HG02623 (cell line): ENCODE measurements around the gene XPO6.
"Not testable (repeated sequence)": the region's sequence is repeated elsewhere in the genome, so short reads cannot be mapped to it uniquely, and the experiment has no call there.

ENCODE experiments used
- ATAC-seq: cut with Tn5 transposase; IDR thresholded peaks from one replicate; pipeline ENCODE4 v1.9.1; 2021; ENCODE audit warnings: moderate library complexity; ENCODE audit not compliant: unreplicated experiment

Gene XPO6

DNA sequence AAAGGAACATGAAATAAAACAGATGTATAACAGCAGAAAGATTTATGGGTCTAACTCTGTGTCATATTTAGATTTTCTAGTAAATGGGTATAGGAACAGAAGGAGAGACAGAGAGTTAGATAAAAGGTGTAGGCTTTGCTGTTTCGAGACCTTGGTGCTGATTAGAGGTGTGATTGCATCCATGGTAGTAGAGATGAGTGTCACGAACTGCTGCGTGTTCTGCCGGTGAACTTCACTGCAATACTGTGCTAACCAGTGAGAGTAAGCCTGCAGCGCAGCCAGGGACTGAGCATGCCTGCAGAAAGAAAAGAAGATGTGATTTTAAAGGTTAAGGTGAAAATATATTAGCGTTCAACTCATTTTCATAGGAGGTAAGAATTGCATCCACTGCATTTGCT is 94.6 kb downstream of the XPO6 start:
- ATAC-seq, result no peak

DNA sequence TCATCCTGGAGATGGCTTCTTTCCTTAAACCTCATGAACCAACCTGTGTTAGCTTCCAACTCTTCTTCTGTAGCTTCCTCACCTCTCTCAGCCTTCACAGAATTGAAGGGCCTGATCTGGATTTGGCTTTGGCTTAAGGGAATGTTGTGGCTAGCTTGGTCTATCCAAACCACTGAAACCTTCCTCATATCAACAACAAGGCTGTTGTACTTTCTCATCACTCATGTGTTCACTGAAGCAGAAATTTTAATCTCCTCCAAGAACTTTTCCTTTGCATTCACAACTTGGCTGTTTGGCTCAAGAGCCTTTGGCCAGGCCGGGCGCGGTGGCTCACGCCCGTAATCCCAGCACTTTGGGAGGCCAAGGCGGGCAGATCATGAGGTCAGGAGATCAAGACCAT is 95.9 kb downstream of the XPO6 start:
- ATAC-seq, result not testable (repeated sequence)

DNA sequence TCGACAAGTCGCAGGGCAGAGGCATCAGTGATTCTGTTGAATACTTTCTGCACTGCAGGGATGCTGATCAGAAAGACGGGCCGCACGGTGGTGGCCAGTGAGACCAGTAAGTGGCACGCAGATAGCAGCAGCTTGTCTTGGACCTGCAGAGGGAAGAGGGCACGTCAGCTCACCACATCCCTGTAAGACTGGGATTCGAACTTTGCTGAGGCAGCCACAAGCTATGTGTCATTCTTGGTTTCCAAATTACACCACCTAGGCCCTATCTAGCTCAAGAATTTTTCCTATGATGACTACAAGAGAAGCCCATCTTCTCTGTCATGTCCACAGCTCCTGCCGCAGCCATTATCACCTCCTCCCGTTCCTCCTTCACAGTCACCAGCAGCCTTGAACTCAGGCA is 98.9 kb downstream of the XPO6 start:
- no peak for ATAC-seq

DNA sequence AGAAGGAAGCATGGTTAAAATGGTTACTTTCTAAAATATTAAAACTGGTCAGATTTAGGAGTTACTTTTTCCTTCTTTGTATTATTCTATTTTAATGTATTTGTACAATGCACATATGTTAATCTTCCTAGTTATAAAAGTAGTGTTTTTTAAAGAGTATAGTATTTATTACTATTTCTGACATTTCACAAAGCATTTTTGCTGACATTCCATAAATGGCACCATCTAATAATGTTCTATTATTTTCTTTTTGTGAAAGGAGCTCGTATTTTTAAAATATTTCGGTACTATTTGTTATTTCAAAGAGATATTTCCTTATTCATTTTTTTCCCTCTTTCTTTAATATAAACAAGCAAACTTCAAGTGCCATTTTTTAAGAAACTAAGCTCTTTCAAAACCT is 100.8 kb downstream of the XPO6 start:
- ATAC-seq, result no peak

DNA sequence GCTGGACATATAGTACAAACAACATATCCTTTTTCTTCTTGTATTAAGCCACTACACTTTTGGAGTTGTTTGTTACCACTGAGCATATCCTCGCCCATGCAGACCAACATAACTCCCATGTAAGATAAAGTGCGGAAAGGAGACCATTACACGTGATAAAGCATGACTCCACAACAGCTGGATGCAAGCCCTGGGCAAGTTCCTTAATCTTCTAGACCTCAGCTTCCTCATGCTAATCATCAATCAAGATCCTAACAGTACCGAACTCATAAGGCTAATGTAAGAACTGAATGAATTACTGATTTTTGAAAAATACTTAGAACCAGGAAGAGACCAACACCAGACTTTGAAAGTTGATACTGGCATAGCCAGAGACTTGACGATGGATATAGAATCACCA is 101.3 kb downstream of the XPO6 start:
- ATAC-seq, result no peak

DNA sequence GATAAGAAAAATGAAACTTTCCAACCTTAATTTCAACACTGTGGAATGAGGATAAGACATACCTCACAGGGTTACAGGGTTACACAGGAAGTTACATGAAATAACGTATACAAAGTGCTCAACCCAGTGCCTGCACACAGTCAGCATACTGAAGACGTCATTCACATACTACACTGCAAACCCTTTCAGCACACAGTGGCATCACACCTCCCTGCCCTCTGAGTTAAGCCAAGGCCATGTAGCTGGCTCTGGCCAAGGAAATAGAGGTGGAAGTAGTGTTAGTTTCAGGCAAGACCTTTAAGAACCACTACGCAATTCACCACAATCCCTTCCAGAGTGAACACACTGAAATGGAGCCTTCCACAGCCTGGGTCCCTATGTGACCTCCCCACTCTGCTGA is 101.7 kb downstream of the XPO6 start:
- no peak for ATAC-seq

DNA sequence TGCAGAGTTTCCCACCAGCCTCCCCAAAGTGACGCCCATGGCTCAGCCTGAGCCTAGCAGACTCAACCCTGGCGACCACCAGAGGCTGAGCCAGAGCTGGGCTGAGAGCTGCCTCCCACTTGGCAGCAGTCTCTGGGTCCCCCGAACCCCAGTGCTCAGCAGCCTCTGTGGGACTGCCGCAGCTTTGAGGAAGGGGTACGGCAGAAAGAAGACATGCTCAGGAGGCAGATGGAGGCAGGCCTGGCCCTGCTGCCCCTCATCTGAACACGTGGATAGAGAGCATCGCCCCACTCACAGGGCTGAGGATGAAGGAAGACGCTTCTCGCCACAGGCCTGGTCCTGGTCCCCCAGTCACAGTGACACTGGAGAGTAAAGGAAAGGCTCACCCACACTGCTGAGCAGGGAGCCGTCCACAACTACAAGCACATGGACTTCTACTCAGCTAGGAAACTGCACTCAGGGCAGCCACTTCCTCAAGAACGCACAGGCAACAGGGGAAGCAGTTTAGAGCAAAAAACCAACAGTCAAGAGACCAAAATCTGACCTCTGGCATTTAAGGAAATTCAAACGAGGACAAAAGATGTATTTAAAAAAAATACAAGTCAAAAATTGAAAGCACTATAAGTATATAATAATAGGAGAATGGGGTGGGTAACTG is 103.0 kb downstream of the XPO6 start:
- ATAC-seq, result no peak

DNA sequence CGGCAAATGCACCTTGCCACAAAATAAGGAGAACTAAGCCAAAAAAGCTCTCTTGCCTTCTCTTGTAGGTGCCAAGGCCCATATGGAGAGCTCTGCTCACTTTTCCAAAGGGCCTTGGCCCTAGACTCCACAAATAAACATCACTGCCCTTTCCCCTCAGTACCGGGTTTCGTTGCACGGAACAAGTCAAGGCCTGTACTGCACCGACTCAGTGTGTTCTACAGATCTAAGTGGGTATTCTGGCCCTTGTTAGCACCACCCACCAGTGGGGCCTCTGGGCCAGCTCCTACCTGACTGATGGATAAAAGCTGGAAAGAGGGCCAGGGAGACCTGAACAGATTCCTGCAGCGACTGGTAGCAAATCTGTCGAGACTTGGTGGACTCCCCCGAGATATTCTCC is 104.5 kb downstream of the XPO6 start:
- ATAC-seq, result no peak

DNA sequence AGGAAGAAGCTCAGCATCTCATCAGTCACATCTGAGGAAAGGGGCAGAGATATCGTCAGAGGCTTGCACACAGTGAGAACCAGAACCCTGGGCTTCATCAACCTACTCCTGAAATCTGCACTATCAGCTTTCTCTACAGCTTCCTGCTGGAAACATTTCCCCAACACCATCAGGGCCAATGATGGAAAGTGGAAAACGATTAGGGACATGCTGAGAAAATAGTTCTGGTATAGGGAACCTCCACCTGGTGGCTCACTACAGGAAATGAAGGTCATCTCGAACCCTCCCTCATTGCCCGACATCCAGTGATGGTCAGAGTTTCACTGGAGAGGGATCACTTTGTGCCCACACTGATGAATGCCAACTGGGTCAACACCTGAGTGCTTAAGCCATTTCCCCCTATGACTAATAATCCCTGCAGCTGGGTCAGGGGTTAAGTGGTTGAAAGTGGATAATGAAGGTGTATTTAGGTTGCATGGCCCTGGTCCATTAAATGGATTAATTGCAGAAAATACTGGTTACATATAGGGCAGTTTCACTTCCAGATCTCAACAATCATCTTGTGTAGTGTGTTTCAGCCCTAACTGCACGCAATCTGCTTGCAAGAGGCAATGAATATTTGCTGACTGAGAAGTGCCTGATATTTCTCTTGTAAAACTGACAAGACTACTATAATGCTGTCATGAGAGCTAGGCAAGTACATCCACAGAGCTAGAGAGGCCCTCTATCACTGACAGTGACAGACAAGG is 105.1 kb downstream of the XPO6 start:
- no peak for ATAC-seq

DNA sequence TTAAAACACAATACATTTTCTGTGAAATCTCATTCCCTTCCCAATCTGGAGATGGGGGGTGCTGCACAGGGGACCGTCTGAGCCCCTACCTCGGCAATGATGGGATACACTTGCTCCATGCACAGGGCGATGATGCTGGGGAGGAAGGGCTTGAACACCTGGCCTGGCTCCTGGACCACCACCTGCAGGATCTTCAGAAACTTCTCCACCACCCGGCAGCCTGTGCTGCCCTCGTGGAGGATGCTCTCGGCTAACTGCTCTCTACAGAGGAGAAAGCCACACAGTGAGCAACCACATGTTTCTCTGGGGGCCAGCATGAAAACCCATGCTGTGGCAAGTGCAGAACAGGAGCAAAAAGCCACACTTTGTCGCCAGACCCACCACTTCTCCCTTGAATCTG is 105.8 kb downstream of the XPO6 start:
- ATAC-seq, result no peak

DNA sequence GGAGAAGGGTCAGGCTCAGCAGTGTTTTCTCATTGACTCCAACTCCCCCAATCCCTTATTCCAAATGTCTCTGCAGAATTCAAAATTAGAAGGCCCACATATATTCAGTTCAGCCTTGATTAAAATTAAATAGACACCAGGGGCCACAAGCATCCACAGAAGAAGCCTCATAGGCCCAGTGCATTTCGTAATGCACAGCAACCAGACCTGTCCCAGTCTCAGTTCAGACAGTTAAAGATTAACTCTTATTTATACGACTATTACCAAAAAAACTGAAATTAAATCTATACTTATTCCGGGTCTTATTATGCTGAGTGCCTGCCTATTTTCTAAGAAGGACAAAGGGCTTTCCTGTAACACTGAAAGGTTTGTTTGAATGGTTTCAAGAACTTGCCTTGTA is 106.5 kb downstream of the XPO6 start:
- no peak for ATAC-seq

DNA sequence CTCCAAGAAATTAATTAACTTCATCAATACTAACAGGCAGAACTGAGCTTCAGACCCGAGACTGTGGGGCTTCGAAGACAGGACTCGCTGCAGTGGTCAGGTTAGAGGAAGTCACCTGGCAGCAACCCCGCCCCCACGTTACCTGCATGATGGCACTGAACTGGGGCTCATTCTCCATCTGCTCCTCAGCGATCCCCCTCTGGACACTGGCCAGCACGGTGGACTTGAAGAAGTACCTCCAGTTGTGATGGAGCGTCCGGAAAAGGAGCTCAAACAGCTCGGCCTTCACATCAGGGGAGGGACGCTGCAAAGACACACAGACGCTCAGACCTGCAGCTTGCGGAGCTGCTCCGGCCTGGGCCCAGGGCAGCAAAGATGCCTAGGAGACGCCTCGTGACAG is 107.4 kb downstream of the XPO6 start:
- ATAC-seq, result no peak

DNA sequence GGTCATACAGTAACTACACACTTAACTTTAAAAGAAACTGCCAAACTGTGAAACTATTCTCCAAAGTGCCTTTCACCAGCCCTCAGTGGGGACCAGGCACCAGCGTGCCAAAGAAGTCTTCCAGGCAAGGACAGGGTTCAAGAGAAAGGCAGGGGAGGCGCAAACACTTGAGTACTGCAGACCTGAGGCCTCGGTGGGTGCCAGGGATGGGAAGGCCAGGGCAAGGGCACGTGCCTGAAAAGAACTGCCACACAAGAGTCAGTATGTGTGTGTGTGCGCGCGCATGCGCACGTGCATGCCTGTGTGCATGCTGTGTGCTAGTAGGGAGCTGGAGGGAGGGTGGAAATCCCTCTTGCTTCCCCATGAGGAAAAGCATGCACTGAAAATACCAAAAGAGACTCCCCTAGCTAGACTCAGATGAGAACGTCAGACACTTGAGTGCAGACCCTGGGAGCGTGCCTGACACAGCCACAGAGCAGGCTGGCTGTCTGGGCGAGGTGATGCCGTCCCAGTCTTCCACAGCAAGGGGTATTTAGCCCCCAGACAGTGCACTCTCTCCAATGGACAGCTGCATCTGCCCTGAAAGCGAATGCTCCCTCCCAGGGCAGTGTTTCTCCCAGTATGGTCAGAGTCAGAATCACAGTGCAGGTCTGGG is 108.1 kb downstream of the XPO6 start:
- no peak for ATAC-seq

DNA sequence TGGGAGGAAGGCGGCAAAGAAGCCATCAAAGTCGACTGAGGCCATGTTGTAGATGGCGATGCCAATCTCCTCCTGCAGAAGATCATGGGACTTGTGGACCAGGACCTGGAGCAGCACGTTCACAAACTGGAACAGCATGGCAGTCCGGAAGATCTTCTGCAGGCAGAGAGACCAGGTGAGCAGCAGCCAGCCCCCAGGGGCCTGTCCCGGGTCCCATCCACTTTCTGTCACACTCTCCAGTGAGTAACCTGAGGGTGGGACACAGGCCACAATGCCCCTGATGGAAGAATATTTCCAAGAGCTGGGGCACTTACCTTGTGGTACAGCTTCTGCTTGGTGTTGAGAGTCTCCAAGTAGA is 110.3 kb downstream of the XPO6 start:
- ATAC-seq, result no peak

DNA sequence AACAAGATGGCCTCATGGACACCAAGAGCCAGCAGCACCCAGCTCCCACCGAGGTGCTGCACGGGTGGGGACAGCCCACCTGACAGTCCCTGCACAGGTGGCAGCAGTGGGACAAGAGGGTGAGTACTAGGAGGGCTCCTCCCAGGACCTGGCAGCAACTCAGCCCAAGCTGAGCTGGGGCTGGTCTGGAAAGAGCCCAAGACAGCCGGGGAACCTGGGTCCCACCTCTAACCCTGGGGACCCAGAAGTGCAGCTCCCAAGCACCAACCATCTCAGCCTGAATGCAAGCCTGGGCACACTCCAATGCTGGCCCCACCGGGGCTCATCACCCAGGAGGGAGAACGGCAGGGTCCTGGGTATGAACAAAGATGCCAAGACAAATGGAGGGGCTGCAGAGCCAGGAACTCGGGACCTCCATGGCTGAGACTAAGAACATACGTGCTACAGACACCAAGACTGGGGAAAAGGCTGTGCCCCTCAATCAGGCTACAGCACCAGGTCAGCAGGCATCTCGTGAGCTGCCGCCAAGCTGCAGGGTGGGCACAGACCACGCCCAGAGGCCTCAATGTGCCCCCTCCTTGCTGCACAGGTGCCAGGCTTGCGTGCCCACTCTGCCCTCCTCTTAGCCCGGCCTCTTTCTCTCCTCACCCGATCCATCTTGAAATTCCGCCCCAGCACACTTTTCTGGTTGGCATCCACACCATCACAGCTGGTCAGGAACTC is 110.8 kb downstream of the XPO6 start:
- ATAC-seq, result no peak

DNA sequence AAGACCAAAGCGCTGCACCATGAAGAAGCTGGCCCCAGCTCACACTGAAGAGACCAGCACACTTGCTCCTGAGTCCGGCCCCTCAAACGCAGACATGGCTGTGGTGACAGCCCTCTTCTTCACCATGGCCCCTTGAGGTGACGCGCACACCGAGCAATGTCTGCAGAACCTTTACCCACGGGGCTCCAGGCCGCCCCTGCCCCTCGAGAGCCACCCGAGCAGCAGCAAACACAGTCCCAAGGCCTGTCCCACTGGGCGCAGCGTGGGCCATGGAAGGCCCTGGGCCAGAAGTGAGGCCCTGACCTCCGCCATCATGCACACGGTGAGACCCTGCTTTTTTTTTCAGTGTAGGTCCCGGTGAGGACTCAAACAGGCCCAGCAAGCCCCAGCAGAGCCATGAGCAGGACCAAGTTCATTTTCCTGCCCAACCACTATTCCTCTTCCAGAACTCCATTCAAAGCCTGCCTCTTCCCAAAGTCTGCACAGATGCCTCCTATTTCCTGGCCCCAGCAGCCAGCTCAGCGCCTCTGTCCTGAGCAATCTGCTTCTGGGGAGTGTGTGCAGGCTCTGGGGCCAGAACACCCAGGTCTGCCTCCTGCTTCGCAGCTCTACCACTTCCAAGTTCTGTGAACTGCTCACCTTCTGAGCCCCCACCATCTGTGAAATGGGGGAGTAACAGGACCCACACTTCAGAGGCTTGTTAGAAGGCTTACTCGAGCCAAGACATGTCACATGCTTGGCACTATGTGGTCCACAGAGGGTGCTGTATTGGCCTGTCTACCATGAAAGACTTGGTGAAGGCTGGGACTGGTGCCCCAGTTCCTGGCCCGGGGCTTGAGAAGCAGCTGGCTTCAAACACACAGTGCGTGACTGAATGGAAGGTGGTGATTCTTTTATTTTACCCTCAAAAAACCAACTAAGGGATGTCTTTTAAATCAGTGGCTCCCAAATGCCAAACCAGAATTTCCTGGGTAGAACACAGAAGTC is 112.5 kb downstream of the XPO6 start:
- no peak for ATAC-seq

DNA sequence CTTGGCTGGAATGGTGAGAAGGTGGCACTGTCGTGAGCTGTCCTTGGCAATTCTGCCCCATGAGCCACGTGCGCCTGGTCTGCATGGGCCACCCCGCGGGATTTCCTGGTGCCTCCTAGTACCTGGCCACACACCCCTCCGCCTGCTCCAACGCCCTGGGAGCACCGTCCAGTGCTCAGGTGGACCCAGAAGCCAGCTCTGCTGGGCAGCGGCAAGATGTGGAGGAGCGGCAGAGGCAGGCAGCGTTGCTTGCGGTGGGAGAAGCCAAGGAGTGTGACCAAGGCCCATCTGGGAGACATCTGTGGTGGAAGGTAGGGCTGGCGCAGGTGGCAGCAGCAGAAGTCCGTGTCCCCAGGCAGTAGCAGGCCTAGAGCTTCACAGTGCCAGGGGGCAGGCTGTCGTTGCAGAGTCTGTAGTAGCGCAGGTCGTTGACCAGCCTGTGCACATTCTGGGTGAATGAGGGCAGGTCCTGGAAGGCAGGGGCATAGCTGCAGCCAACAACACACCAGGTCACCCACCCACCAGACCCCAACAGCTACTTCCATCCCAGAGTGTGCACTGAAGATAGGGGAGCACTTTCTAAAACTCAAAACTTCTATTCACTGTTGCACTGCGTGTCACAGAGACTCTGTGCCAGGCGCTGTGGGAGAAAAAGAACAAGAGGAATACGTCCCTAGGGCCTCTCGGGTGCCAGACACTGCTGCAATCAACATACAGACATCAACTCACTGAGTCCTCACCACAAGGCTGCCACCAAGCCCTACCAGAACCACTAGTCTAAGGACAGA is 113.4 kb downstream of the XPO6 start:
- ATAC-seq, result no peak

DNA sequence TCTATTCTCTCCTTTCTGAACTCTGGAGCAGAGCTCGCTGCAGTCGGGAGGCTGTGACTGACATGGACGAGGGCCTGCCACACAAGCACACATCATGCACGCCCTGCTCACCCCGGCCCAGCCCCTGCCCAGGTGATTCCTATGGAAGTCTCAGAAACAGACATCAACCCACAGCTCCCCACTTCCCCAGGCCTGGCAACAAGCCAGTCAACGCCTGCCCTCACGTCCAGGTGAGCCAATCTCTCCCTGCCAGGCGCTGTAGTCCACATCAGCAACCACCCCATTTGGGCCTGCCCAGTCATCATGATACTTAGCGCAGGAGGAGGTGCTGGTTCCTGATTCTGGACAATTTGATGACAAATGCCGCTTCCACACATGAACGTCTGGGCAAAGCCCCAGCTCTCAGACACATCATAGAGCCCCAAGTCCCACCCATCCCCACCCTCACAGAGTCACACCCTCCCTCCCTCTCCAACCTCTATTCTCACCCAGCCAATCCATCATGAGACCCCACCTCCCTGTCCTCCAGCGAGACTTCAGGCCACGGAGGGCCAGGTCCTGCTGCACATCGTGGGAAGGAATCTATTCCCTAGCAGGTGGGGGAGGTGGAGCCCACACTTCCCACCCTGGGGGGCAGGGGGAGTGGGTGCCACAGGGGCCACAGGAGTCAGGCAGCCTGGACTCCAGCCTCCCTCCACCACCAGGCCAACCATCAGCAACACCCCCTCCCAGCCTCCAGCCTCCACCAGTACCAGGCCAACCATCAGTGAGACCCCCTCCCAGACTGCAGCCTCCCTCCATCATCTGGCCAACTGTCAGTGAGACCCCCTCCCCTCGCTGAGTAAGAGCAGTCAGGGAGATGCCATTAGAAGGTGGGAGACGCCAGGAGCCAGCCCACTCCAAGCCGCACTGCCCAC is 114.5 kb downstream of the XPO6 start:
- no peak for ATAC-seq

DNA sequence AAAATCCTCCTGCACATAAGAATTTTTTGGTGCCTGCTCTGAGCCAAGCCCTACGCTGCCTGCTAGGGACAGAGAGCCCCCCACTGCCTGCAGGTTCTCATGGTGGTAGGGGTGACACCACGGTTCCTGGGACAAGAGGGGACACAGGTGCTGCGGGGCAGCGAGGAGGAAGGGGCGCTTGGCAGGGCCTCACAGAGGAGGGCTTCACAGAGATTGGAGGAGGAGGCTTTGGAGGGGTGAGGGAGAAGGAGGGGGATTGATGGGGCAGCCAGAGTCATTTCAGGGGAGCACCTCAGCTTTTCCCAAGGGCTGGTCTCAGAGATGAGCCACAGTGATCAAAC is 118.4 kb downstream of the XPO6 start:
- ATAC-seq, result no peak
